Stimulated activated CD4-positive, alpha-beta T cell treated with anti-CD3 and anti-CD28 coated beads, Interleukin-12 subunit alpha, Interleukin-12 subunit beta, amount 100 ng/mL, for 48 hours (primary cell): ENCODE results near the gene DCHS2.

ENCODE experiments used
- DNase-seq, 3 donors: peaks; one replicate each; pipeline ENCODE4 v3.0.0-alpha.2; 2020; ENCODE audit warnings: low read depth in 2 of 3, low spot score in 1 of 3

The DCHS2 gene, protein sequence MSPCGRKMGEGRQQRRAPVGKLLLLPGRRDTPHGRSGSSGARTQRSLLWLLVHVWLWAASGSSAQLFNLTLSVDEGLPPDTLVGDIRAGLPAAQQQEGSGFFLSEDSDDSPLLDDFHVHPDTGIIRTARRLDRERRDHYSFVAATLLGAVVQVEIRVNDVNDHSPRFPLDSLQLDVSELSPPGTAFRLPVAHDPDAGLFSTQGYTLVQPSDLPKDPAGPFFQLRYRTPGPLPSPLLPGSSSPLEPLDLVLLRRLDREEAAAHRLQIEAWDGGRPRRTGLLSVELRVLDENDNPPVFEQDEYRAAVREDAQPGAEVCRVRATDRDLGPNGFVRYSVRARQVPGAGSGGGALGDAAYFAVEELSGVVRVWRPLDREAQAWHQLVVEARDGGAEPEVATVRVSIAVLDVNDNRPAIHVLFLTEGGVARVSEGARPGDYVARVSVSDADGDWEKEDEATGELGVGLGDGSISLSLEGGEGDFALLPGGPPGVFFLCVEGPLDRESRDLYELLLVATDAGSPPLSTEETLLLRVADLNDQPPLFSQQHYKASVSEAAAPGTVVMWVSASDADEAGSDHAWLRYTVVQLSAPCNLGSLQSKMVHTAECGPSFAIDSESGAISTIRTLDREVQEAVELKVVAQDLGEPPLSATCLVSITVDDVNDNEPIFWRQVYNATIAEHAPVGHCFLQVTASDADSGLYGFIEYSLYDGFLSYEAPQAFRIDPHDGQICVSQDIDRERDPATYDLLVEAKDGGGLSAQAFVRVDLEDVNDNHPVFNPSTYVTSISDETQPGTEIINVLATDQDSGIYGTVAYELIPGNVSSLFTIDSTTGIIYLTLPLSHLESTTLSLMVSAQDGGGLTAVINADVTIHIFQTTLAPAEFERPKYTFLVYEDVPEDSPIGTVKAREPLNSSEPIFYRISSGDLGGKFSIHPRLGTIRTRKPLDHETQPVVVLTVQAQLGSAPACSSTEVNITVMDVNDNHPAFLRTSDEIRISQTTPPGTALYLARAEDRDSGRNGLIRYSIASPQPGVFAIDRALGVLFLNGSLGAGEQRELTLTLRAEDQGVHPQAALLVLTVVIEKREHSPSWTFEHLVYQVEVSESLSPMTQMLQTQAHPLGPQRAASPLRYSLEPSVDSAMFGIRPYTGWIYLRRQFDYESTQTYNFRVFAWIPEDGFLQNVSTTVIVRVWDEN (N-terminal part only)

DNA sequence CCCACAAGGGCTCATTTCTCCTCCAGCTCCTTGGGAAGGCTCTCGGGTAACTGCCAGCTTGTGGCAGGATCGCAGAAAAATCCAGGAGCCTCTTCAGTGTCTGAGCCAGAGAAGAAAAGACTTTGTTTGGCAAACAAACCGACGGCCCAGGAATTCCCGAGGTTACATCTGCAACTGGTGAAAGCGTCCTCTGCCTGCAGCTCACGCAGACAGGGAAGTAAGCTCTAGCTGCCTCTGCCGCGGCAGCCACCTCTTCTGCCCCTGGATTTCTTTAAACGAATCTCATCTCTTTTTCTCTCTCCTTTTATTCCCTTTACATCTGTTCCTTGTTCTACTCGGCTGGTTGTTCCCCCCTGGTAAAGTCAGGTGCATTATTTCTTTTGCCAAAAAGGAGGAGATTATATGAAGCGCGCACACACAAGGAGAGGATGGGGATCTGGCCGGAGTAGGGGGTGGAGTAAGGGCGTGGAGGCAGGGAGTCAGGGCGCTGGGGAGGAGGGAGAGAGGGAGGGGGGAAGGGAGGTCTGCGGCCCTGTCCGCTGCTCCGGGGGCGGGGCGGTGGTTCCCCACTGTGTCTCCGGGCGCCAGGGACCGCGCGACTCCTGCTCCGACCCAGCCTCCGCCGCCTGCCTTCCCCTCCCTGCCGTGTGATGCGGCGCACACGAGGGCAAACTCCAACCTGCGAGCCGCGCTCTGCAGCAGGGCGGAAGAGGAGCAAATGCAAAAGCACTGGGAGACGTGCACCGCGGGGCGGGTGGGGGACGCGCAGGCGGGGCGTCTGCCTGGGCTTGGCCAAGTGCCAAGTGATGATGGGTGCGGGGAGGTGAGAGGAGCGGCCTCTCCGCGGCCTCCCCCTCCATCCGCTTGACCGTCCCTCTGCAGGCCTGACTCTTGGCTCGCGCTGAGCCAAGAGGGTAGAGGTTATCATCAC lies at the start of gene DCHS2:
DCHS2 (minus strand) TSS at position 459 of the 931 bp plus-strand sequence; CDS start at position 15, 444 bp downstream.
- peak in 1 of 3 donors; percentile 8 for DNase-seq

DNA sequence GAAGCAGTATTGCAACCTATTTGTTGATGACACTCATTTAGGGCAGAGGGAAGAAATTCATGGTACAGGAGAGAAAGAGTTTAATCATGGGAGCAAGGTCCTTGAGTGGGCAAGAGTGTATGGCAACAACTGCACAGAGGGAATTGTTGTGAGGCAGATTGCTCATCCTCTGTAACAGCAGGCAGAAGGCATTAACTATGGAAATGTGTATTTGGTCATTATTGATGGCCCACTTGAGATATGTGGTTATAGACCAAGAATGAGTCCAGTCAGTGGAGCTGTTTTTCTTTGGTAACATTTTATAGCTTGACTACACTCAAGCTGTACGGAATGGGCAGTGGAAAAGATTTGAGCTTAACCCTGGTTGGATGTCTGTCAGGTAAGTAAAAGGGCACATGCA lies 42.7 kb upstream of the DCHS2 start:
- no peak for DNase-seq

- DNase-seq = no peak
These were observed 38.3 kb upstream of the DCHS2 start for GRCh38 chr4:154529728-154530519.

DNA sequence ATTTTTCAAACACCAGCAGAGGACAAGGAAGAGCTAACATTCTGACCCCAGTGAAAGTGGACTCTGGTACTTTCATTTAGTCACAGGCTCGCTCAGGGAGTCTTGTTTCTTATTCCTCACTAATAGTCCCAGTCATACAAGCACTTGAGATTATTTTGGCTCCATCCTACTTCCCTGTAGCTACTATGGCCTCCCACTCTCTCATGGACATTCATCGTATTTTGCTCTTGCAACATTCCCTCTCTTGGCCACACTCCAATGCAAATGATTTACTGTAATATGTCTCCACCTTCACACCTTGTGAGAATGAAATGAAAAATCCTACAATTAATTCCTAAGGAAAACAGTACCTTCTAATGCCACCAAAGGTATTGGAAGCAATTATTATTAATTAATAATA lies 37.3 kb upstream of the DCHS2 start:
- no peak for DNase-seq

DNA sequence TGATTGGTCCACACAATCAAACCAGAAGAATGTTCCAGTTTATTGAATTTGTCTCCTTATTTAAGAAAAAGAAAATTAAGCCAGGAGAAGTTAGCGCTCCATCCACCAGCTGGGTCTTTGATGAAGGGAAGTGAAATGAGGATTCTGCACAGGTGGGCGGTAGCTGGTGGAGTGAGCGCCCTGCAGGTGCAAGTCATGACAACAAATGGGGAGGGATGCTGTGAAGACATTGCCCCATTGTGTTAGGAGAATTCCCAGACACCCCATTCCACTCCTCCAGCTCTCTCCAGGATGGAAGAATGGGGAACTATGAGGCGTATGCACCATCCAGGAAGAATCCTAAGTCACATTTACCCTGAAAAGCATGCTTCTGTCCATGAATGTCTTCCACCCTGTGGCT lies 35.7 kb upstream of the DCHS2 start:
- no peak for DNase-seq

- DNase-seq = no peak
These were observed 34.6 kb upstream of the DCHS2 start for GRCh38 chr4:154526151-154526550.

GRCh38 chr4:154521607-154522006 lies 30.0 kb upstream of the DCHS2 start:
- no peak for DNase-seq

DNA sequence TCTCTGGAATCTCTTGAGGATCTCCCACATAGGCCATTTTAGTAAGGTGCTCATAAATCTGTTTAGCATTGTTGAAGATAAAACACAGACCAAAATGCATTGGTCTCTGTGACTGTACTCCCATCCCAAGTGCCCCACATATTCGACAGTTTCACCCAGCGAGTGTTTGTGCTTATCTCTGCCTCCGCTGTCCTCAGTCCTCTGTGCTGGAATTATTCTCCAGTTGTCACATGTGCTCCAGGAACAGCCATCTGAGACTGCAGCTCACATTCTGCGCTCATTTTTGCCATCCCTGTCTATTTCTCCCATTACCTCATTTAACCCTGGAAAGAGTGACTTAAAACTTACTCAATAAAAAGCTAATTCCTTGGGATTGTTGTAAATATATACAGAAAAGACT lies 27.6 kb upstream of the DCHS2 start:
- DNase-seq = no peak

DNA sequence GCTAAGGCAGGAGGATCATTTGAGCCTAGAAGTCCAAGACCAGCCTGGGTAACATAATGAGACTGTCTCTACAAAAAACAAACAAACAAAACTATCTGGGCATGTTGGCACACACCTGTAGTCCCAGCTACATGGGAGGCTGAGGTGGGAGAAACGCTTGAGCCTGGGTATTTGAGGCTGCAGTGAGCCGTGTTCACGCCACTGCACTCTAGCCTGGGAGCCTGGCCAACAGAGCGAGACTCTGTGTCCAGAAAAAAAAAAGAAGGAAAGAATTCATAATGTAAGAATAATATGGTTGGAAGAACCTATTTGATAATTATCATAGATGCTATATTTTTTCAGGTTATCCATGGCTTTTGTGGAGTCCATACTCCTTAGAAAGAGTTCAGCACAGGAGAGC lies 26.0 kb upstream of the DCHS2 start:
- no peak for DNase-seq

DNA sequence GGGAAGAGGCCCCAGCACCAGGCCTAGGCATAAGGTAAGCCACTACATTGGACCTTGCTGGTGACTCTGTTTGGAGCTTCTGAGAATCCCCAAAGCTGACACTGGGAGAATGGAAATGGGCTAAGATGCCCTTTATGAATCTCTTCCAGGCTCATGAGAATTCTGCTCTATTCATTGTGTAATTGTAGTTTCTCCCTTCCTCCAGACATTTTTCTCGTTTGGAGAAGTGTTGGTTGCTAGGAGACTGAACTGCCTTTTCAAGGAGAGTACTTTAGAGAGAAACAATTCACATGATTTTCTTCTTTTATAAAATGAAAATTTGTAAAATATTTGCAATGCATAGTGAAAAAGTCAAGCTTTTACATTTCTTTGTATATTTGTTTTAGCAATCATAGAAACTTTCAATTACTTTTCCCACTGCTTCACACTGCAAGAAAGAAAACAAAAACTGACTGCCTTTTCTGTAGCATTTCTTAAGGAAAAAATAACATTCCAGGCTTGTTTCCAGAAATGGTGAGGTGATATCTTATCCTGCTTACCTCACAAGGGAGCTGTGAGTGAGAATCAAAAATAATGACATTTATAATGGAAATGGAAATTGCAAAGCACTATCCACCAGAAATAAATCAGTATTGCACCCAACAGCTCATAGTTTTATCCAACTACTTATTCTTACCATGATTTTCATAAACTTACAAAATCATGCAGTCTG lies 24.9 kb upstream of the DCHS2 start:
- no peak for DNase-seq

GRCh38 chr4:154511981-154512380 lies 20.4 kb upstream of the DCHS2 start:
- DNase-seq = no peak

DNA sequence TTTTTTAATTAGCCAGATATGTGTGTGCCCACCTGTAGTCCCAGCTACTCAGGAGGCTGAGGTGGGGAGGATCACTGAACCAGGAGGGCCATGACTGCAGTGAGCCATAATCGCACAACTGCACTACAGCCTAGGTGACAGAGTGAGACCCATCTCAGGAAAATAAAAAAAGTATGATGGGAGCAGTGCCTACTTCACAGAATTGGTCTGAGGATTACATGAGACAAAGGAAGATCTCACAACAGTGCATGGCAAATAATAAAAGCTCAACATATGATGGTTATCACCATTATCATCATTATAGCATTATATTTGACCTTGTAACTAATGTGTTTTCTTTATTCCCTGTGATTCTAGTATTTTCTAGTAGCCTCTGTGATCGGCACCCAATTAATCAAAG lies 19.9 kb upstream of the DCHS2 start:
- DNase-seq = no peak

DNA sequence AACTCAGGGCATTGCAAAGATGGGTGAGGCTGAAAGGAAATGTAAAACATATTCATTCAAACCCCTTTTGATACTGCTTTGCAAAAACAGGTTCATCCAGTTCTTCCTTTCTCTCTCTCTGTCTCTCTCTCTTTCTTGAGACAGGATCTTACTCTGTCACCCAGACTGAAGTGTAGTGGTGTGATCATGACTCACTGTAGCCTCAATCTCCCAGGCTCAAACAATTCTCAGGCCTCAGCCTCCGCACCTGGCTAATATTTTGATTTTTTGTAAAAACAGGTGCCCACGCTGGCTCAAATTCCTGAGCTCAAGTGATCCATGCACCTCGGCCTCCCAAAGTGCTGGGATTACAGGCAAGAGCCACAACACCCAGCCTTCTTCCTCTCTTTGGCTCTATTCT lies 15.6 kb upstream of the DCHS2 start:
- DNase-seq = no peak

DNA sequence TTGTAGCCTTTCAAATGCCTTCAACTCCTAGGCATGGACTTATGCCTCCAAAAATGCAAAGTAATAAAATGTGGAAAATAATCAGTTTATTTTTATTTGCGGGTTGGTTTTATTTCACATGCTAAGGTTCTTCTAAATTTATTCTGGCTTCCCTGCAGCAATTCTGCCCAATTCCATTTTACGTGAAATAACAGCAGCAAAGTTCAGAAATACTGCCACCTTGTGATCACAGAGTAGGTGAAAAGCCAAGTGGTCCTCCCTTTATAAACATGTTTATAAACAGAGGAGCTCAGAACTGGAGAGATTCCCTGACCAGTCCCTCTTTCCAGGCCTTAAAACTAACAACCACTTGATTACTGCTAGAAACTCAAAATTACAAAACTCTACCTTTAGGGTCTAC lies 14.7 kb upstream of the DCHS2 start:
- DNase-seq = no peak

DNA sequence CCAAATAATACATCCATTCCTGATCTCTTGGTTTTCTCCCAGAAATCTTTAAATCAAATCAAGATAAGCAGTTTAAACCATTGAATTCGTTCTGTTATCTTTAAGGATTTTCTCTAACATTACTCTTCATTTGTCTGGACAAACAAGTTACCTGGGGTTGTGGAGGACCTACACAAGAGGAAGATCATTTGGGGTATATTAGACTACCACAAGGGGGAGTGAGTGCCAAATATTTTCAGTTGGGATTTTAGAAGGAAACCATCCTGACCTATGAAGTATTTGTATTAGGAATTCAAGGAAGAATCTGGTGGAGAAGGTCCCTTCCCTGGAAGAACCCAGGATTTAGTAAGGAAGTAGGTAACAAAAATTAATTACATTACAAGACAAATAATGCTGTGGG lies 12.0 kb upstream of the DCHS2 start:
- no peak for DNase-seq

DNA sequence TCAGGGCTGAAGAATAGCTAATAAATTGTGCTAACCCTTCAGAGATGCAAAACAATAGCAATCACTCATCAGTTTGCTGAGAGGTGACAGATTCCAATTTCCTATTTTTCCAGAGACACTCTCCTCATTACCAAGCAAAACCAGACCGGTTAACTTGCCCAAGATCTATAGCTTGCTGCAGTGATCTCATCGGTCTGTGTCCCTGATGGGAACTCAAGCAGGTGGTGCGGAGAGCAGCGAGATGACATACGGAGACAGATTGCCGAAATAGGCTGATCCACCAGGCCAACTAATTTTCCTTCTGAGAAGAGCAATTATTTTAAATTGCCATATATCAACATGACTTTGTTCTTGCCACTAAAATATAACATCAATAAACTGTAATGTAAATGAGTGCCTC lies 10.5 kb upstream of the DCHS2 start:
- no peak for DNase-seq

- no peak for DNase-seq
These were observed 6.3 kb upstream of the DCHS2 start for GRCh38 chr4:154497889-154498288.

- no peak for DNase-seq
These were observed 4.3 kb upstream of the DCHS2 start for GRCh38 chr4:154495867-154496266.

DNA sequence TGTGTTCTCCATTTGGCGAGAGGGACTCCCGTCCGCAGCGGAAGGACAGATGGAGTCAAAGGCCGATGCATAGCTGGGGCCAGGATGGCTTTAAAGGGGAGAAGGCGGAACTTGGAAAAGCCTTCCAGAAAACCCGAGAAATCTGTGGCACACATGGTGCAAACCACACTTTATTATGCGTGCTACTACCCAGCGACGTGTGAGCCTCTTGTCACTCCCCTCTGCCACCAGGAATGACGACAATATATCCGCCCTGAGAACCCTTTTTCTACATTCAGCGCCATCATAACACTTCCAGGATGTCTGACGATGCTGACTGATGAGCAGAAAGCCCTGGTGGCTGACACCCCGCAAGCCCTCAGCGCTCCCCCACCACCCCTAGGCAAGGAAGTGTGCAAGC lies 689 bp upstream of the DCHS2 start:
- DNase-seq = no peak
